ENCODE data around the gene OR2J2. TPM values are rescaled to one million over a fixed set of nuclear protein-coding genes. Genes with fewer than 3 reads are reported as not detected.

Gene OR2J2
- total RNA-seq, 1 experiment from 2014 or later = not detected

GRCh38 chr6:29141606-29142005 is 29.1 kb upstream of the OR2J2 start:
- no TSS peak for BruUV-seq (replicated peaks)
- Histone ChIP-seq H3K4me1 (ENCODE audit: control insufficient read depth in 1 of 2, insufficient read depth in 2 of 2, low read length in 2 of 2) (peaks cover 0 to 13% of the 10 kb centered on the region in 2 experiments; a peak in 2 of 4 replicates), H3K9me2 (ENCODE audit: insufficient read depth) (no peaks in the 10 kb centered on the region), H2AFZ (ENCODE audit: low read depth, low read length, poor library complexity, severe bottlenecking) (no peak overlapping the region), H3K9ac (ENCODE audit: low read length) (no peak overlapping the region), H3K79me2 (ENCODE audit: insufficient read depth, low read length) (no peaks in the 10 kb centered on the region), H4K20me1 (ENCODE audit: insufficient read depth) (no peaks in the 10 kb centered on the region), H3K36me3 (ENCODE audit: control insufficient read depth in 1 of 2, insufficient read depth in 2 of 2, low read length in 2 of 2) (no peaks in the 10 kb centered on the region), H3K4me2 (ENCODE audit: low read length) (no peak overlapping the region), H3K27ac (ENCODE audit: low read depth, low read length) (no peak overlapping the region), H3K4me3 (replicated peaks in 1 of 2; ENCODE audit: low read depth in 1 of 2, low read length in 2 of 2) (no peak overlapping the region), H3K9me3 (ENCODE audit: control insufficient read depth in 1 of 2, insufficient read depth in 1 of 2, low read depth in 1 of 2, low read length in 2 of 2) (no peaks in the 10 kb centered on the region), H3K27me3 (ENCODE audit: insufficient read depth, low read length) (no peaks in the 10 kb centered on the region)
- RAD21 ChIA-PET (ENCODE audit: low non-redundant PET in 1 of 2, low total read pairs in 2 of 2, uncharacterized antibody in 2 of 2, unreplicated experiment in 2 of 2) = no interaction called here
- TF ChIP-seq TCF7L2 (IDR thresholded peaks at IDR 0.05; ENCODE audit: borderline replicate concordance, extremely low read depth, insufficient read depth, insufficient read length) (no peak), ZNF274 (IDR thresholded peaks at IDR 0.05; ENCODE audit: low read depth, low read length) (no peak), EGR1 (IDR thresholded peaks at IDR 0.05; ENCODE audit: low read depth) (no peak), REST (IDR thresholded peaks at IDR 0.05; ENCODE audit: low read depth) (no peak), JUND (IDR thresholded peaks at IDR 0.05) (no peak), SIN3A (IDR thresholded peaks at IDR 0.05; ENCODE audit: low read depth) (no peak), CTCF (IDR thresholded peaks at IDR 0.05 in 2 of 3, conservative IDR thresholded peaks at IDR 0.05 in 1 of 3; ENCODE audit: borderline replicate concordance in 1 of 3, insufficient read depth in 1 of 3, low read depth in 2 of 3, low read length in 2 of 3) (no peak)
- ATAC-seq (no peak), DNase-seq (ENCODE audit: low read depth, low spot score) (no peak)
- intact Hi-C loops (cut with micrococcal nuclease) = no loop called here
- CTCF ChIA-PET = no interaction called here
- POLR2A ChIA-PET = no interaction called here

Measured in HCT116 (cell line).